NCI-H1105 treated with DMSO at 0.1 percent for 48 hours (cell line): ENCODE data around the gene CLN6.
"Not testable (repeated sequence)": the region's sequence is repeated elsewhere in the genome, so short reads cannot be mapped to it uniquely, and the experiment has no call there.

Experiments
- DNase-seq: peaks from one replicate; lab custom pipeline; 2025; lab: John Stamatoyannopoulos, UW

CLN6 gene

DNA sequence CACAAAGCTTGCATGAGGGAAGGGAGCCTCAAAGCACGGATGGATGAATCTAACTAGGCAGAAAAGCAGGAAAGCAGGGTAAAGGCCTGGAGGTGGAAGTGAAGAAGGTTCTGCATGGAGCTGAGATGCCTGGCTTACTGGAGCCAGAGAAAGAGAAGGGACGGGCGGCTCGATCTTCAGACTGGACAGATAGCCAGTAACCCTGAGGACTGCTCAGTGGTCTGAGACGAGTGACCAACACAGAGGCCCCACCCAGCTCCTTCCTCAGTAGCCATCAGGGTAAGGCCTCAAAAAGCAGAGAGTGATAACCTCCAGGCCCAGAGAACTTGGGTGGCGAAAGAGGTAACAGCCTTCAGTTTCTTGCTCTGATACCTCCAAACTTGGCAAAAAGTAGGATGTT, 6.4 kb downstream of the CLN6 start:
- DNase-seq: no peak

DNA sequence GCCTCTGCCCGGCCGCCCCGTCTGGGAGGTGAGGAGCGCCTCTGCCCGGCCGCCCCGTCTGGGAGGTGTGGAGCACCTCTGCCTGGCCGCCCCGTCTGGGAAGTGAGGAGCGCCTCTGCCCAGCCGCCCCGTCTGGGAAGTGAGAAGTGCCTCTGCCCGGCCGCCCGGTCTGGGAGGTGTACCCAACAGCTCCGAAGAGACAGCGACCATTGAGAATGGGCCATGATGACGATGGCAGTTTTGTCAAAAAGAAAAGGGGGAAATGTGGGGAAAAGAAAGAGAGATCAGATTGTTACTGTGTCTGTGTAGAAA, 7.1 kb downstream of the CLN6 start:
- DNase-seq: not testable (repeated sequence)

DNA sequence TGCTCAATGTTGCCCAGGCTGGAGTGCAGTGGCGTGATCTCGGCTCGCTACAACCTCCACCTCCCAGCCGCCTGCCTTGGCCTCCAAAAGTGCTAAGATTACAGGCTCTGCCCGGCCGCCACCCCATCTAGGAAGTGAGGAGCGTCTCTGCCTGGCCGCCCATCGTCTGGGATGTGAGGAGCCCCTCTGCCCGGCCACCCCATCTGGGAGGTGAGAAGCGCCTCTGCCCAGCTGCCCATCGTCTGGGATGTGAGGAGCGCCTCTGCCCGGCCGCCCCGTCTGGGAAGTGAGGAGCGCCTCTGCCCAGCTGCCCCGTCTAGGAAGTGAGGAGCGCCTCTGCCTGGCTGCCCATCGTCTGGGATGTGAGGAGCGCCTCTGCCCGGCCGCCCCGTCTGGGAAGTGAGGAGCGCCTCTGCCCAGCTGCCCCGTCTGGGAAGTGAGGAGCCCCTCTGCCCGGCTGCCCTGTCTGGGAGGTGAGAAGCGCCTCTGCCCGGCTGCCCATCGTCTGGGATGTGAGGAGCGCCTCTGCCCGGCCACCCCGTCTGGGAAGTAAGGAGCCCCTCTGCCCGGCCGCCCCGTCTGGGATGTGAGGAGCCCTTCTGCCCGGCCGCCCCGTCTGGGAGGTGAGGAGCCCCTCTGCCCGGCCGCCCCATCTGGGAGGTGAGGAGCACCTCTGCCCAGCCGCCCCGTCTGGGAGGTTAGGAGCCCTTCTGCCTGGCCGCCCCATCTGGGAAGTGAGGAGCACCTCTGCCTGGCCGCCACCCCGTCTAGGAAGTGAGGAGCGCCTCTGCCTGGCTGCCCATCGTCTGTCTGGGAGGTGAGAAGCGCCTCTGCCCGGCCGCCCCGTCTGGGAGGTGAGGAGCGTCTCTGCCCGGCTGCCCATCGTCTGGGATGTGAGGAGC, 7.7 kb downstream of the CLN6 start:
- not testable (repeated sequence) for DNase-seq

DNA sequence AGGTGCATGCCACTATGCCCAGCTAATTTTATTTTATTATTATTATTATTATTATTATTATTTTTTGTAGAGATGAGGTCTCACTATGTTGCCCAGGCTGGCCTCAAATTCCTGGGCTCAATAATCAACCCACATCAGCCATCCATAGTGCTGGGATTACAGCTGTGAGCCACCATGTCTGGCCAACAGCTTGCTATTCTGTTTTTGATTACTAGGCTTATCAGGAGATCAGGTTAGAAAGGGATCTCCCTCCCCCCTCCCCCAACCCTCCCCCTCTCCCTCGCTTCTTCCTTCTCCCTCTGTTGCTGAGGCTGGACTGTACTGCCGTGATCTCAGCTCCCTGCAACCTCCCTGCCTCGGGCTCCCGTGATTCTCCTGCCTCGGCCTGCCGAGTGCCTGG, 8.6 kb downstream of the CLN6 start:
- DNase-seq: no peak

DNA sequence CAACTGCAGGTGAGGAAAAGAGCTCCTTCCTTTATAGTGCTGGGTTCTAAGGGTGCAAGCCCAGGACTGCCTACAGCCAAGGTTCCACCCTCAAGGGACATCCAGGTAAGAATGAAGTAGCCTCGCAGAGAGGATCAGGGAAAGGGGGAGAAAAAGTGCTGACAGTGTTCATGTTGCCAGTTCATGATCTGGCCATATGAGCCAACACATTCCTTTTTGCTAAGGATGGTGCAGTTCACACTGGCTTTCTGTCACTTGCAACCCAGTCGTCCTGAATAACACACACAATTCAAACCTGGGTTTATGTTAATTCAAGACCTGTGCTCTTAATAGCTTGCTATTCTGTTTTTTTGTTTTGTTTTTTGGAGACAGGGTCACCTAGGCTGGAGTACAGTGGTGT, 9.0 kb downstream of the CLN6 start:
- DNase-seq: no peak

DNA sequence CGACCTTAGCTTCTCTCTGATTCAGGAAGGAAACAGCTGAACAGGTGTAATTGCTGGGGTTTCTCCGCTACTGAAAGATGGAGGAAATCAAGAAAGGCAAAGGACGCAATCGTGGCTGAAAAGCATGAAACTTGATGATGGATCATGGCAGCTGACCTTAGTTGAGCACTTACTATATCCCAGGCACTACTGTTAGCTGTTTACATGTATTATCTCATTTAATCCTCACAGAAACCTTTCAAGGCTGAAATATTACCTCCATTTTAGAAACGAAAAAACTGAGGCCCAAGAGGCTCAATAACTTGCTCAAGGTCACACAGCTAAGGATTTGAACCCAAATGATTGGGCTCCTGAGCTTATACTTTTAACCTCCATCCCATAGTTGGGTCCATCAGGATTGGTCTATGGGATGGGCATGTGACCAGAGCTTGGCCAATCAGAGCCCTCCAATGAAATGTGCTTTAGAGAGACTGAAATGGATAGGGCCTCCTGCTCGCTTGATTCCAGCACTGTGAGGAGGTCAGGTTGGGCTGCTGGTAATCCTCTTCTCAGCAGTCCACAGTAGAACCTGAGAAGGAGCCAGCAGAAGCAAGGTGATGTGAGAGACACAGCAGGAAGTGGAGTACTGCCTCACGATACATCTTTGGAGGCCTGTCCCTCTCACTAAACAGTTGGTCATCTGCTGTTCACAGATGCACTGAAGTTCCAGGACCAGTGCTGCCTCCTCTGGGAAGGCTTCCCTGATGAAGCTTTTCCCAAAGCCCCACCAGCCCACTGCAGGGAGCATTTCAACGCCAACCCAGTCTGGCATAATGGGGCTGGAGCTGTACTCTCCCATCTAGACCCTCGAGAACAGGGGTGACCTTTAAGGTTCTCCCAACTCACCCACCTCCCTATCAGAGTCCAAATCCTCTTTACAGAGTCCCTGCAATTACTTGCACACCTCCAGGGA, 10.4 kb downstream of the CLN6 start:
- DNase-seq: no peak

DNA sequence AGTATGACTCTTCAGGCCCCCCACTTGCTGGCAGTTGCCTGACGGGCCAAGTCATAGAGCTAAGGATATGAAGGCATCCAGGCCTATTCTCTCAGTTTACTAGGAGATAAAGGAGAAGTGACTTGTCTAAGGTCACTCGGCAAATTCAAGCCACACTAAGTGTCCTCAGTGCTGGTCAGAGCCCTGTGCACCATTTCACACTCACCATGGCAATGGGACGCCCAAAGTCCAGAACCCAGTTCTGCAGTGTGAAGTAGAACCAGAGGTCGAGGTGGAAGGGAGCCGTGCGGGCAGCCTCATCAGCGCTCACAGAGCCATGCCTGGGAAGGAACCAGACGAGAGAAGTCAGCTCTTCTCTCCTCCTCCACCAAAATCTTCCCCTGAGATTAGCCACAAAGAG, 11.2 kb downstream of the CLN6 start:
- no peak for DNase-seq

DNA sequence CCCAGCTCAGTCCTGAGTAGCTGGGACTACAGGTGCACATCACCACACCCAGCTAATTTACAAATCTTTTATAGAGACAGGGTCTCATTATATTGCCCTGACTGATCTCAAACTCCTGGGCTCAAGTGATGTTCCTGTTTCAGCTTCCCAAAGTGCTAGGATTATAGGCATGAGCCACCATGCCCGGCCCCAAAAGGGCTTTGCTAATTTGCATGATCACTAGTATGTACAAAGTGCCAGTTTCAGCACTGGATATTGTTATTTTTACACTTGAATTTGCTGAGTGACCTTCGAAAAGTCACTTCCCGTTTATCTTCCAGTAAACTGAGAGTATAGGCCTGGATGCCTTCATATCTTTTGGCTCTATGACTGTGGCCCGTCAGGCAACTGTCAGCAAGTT, 12.2 kb downstream of the CLN6 start:
- no peak for DNase-seq

DNA sequence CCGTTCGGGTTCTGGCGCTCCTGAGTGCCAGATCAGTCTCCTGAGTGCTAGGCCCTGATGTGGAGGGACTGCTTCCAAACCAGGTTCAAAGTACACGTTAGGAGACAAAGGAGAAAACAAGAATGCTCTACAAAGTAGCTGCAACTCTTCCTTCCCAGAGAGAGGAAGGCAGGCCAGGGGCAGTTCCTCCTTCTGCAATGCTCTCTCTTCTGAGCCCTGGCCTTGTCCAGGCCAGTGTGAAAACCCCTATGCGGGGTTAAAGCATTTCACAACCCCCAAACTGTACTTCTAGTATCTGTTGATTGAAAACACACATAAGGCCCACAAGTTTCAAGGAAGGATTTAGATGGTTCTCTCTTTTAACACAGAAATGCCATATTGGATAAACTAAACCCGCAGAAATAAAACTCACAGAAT, 14.7 kb downstream of the CLN6 start:
- DNase-seq: no peak

DNA sequence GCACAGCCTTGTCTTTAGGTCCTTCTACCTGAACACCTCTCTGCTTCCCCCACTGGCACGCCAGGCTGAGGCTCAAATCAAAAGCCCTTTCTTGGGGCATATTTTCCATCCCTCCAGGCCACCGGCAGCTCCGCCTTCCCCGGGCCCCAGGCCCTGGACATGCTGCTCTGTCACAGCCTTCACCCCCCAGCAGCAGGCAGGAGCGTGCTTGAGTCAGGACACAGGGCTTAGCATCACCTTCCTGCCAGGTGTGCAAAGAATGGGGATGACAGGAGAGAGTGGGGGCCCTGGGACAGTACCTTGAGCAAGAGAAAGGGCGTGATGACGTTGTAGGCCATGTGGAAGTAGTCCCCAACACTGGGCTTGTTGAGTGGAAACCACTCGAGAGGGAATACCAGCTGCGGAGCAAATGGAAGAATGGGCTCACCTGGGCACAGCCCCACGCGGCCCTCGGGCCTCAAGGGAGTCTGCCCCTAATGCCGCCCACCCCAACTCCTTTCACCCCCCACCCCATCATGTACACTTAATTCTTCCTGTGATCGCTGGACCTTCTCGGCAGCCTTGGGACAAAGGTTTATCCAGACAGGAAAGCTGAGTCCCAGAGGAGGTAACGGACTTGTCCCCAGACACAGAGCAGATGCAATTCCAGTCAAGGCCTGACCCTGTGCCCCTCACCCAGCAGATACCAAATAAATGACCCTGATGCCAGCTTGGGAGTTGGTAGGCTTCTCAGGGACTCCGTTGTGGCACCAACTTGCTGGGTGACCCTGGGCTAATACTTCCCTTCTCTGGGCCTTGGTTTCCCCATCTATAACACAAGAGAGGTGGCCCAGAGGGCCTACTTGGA, 15.3 kb downstream of the CLN6 start:
- no peak for DNase-seq

DNA sequence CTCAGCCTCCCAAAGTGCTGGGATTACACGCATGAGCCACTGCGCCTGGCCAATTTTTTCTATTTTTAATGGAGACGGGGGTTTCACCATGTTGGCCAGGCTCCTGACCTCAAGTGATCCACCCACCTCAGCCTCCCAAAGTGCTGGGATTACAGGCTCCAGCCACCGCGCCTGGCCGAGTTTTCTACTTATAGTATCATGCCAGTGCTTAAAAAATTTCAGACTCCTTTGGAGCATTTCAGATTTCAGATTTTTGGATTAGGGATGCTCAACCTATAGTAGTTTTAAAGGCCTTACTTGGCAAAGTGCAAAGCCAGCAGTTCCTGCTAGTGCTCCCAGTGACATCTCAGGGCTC, 16.1 kb downstream of the CLN6 start:
- DNase-seq: not testable (repeated sequence)

DNA sequence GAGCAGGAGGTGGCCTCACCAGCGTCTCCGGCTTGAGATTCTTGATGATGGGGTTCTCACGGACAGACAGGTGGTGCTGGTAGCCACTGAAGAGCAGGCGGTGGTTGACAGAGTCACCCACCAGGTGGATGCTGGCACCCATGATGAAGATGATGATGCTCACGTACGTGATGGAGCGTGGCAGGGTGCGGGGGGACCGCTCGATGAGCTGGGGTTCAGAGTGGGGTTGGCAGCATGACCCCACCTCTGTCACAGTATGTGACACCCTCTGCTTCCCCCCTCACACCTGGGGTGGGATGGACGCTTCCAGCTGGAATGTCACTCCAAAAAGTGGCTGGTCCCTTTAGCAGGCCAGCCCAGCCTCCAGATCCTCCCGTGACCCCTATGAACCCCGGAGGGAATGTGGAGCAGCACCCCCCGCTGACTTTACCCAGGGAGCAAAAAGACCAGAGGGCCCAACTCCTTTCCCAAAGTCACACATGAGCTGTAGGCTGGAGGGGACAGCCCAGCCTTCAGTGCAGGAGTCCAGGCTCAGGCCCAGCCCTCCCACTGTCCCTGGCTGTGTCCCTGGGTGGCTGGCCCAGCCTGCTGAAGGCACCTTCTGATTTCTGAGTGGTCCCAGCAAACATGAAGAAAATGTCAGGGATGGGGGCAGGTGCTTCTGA, 17.7 kb downstream of the CLN6 start:
- DNase-seq: no peak

DNA sequence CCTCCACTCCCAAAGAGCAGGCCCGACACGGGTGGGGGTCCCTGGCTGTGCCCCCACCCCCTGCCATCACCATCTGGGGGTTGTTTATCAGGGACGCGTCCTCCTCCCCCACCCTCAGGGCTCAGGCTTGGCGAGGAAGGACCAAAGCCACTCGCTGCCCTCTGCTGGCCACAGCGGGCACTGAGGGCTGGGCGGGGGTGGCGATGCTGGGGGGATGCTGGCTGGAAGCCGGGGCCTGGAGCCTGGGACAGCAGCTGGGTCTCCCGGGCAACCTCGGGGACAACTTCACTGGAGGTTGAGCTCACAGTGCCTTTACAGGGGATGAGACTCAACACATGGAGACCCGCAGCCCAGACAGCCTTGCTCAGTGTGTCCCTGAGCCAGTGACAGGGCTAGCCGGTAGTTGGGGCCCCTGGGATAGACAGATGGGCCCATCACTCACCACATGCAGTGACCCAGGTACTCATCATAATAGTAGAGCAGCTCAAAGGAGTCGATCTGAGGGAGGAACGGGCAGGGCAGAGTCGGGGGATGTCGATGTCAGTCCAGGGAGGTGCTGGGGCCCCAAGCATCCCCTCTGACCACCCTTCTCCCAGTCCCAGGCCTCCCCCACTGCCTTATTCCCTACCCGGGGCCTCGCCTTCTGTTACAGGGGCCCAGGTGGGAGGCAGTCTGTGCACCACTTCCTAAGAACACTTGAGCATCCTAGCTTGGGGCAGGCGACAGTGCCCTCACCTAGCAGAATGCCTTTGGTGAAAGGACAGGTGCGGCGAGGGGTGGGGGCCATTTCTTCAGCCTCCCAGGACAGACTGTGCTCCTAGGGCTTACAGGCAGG, 18.5 kb downstream of the CLN6 start:
- DNase-seq: peak; percentile 16

DNA sequence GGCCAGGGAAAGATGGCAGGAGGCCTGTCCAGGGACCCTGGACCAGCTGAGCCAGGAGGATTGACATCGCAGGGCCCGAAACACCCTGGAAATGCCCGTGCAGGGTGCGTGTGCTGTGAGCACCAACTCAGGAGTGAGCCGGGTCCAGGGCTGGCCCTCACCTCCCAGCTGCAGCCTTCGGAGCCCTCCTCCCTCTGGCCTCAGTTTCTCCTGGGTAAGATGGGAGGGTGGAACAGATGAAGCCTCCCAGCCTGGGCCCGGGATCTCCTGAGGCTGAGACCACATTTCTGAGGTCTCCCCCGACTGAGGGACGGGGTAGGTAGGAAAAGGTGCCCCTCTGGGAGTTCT, 19.1 kb downstream of the CLN6 start:
- no peak for DNase-seq

DNA sequence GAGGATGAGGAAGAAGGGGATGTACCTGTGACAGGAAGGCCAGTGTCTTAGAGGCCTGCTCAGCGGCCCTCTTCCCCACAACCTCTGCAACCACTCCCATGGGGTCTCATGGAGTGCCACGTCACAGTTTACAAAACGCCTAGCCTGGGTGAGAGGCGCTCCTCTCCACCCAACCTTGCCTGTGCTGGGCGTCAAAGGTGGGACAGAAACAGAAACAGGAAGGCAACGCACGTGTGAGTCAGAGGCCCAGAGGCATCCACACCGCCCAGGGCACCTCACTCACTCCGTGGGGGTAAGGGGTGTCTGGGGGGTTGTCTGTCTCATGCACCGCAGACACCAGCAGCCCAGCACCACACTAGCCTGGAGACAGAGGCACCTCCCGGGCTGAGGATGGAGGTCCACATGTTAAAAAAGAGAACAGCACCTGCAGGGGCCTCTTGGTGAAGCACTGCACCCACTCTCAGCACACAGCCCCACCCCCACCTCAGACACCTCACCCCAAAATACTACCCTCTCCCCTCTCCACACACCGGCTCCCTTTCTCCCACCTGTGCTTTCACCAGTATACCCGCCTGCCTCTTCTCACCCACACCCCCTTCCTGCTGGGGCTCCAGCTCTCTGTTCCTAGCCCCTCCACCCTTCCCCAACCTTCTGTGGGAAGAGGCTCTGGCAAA, 19.7 kb downstream of the CLN6 start:
- no peak for DNase-seq

DNA sequence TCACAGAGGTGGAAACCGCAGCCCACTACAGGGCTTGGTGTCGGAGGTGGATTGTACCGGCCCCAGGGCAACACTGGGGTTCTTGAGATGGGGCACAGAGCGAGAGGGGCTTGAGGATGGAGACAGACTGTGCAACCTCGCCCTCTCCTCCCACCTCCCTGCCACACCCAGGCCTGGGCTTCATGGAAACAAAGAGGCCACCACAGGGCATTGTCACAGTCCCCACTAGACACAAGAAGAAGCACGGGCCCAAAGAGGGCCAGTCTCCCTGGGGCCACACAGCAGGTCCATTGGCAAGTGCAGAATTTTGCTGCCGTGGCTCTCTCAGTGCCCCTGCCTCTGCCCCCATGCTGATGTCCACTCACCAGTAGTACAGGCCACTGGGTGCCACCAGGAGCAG, 20.3 kb downstream of the CLN6 start:
- DNase-seq: no peak

DNA sequence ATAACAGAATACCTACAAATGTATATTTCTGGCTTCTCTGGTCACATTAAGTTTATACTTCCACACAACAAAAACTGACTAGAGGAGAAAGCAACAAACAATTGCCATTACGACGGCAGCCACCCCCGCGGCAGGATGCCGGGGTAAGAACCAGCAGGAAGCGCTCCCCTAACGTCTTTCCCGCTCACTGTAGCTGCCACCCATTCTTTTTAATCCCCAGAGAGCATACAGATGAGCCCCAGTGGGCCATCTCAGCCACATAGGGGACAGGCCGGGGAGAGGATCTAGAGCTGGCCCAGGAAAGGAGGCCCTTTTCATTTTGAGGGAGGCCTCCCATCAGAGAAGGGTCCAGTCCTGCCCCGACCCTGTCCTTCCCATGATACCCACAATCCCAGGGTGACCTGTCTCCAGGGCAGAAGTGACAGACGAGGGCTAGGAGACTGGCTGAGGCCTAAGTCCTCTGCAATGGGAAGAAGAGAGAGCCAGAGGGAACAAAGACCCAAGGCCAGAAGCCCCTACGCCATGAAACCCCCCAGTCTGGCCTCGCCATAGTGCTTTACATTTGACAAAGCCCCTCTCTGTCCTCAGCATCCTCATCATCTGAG, 20.8 kb downstream of the CLN6 start:
- no peak for DNase-seq

DNA sequence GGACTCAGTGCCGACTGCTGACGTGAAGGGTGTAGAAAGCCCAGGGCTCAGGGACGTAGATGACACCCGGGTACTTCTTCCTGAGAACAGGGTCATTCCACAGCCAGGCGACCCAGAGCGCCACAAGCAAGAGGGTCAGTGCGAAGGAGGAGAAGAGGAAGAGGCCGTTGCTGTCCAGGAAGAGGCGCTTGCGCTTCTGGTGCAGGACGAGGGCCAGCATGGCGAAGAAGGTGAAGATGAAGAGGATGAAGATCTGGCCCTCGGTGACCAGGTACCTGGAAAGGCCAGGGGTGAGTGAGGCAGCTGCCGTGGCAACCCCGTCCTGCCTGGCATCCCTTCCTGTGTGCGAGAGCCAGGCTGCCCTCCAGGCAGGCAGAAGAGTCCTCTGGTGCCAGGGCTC, 21.4 kb downstream of the CLN6 start:
- DNase-seq: no peak

DNA sequence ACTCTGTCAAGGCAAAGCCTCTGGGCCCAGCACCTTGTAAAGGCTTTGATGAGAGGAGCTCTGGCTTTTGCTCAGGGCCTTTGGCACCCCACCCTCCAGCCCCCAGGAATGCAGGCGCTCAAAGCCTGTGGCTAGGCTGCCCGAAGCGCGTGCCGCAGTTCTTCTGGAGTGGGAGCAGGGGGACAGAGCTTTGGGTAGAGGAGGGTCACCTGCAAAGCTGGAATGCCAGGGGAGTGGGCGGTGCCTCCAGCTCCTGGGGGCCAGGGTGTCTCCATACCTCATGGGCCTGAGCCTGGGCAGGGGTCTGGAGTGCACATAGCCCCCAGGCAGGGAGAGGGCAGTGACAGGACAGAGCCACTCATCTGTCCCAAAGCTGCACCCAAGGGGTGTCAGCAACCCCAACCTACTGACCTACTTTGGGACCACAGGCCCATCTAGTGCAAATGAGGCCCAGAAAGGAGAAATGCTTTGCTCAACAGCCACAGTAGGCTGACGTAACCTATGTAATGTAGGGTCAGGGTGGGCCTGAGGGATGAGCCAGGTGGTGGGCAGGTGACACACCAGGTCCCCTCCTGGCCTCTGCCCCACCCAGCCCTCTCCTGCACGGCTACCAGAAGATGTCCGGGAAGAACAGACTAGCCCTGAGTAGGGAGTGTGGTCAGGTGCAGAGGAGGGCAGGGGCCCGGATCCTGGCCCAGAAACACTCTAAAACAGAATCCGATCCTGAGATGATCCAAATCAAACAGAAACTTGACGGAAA, 22.2 kb downstream of the CLN6 start:
- DNase-seq: no peak
